Fibroblast of villous mesenchyme (primary cell): Measurements from ENCODE around the gene SLC5A4. TPM values are rescaled to one million over a fixed set of nuclear protein-coding genes. Genes with fewer than 3 reads are reported as not detected.

Experiments used
- DNase-seq: peaks from one replicate; pipeline ENCODE4 v3.0.0-alpha.2; 2010; ENCODE audit warnings: low read depth
- H3K4me3 ChIP-seq: 2 replicates; pipeline ENCODE4 v1.5.1; 2011; ENCODE audit warnings: low read depth, mild to moderate bottlenecking, low read length
- CTCF ChIP-seq: IDR thresholded peaks from 2 replicates; pipeline ENCODE4 v1.5.1; 2012; ENCODE audit warnings: low read depth, mild to moderate bottlenecking, low read length; ENCODE audit not compliant: insufficient read depth
- total RNA-seq: library from RNA; depleted of rRNA; stranded (reverse); fragments of >200 nt; gene quantifications from 2 replicates; pipeline ENCODE4 v1.2.3, GENCODE V29; 2012

The SLC5A4 gene
- total RNA-seq, 1 donor: not detected

GRCh38 chr22:32248276-32248675, 6.9 kb downstream of the SLC5A4 start:
- no peak for DNase-seq
- H3K4me3 ChIP-seq: no peak overlapping the region

GRCh38 chr22:32246166-32246565, 9.0 kb downstream of the SLC5A4 start:
- H3K4me3 ChIP-seq: no peak overlapping the region
- no peak for TF ChIP-seq CTCF
- no peak for DNase-seq

More at GRCh38 chr22:32248276-32248675, 6.9 kb downstream of the SLC5A4 start:
- TF ChIP-seq CTCF: no peak

GRCh38 chr22:32245042-32245441, 10.1 kb downstream of the SLC5A4 start:
- no peak overlapping the region for H3K4me3 ChIP-seq
- no peak for TF ChIP-seq CTCF
- no peak for DNase-seq

- H3K4me3 ChIP-seq: no peak overlapping the region
- no peak for DNase-seq
- no peak for TF ChIP-seq CTCF
Observed at GRCh38 chr22:32244547-32244946, 10.6 kb downstream of the SLC5A4 start.

GRCh38 chr22:32240461-32240860, 14.7 kb downstream of the SLC5A4 start:
- no peak for TF ChIP-seq CTCF
- no peak overlapping the region for H3K4me3 ChIP-seq
- DNase-seq: no peak

- no peak overlapping the region for H3K4me3 ChIP-seq
- TF ChIP-seq CTCF: no peak
- no peak for DNase-seq
Observed at GRCh38 chr22:32237906-32238305, 17.2 kb downstream of the SLC5A4 start.

- no peak for DNase-seq
- no peak overlapping the region for H3K4me3 ChIP-seq
- no peak for TF ChIP-seq CTCF
Observed at GRCh38 chr22:32236970-32237369, 18.2 kb downstream of the SLC5A4 start.
